ENCODE results near the gene FKBP14.

Gene FKBP14

GRCh38 chr7:29976673-29977415, 49.7 kb downstream of the FKBP14 start:
- POLR2A ChIA-PET, result no interaction called here
- H3K4me3 ChIP-seq (ENCODE audit: low read depth, low read length), result no peak overlapping the region
- CTCF ChIA-PET, result interaction anchor here (0.9 to 2.1 kb wide), 6 partner anchors 10 to 98 kb away, joined by 3 to 8 read pairs (median 5); no protein-coding TSS in a partner anchor
- DNase-seq (ENCODE audit: low read depth, low spot score), result no peak
- TF ChIP-seq CTCF (IDR thresholded peaks at IDR 0.05; ENCODE audit: insufficient read depth, low read length, missing control alignments), result no peak

- POLR2A ChIA-PET, result no interaction called here
- no peak for DNase-seq (ENCODE audit: low read depth, low spot score)
- no peak overlapping the region for H3K4me3 ChIP-seq (ENCODE audit: low read depth, low read length)
- CTCF ChIA-PET, result interaction anchor here (0.9 to 1.8 kb wide), 3 partner anchors 11 to 98 kb away, joined by 3 to 6 read pairs (median 4); no protein-coding TSS in a partner anchor
- no peak for TF ChIP-seq CTCF (IDR thresholded peaks at IDR 0.05; ENCODE audit: insufficient read depth, low read length, missing control alignments)
Observed at GRCh38 chr7:29976266-29976665, 50.2 kb downstream of the FKBP14 start.

GRCh38 chr7:29975561-29975960, 50.9 kb downstream of the FKBP14 start:
- POLR2A ChIA-PET, result no interaction called here
- TF ChIP-seq CTCF (IDR thresholded peaks at IDR 0.05; ENCODE audit: insufficient read depth, low read length, missing control alignments), result no peak
- no peak overlapping the region for H3K4me3 ChIP-seq (ENCODE audit: low read depth, low read length)
- DNase-seq (ENCODE audit: low read depth, low spot score), result no peak
- CTCF ChIA-PET, result no interaction called here

GRCh38 chr7:29974286-29974685, 52.2 kb downstream of the FKBP14 start:
- no peak for DNase-seq (ENCODE audit: low read depth, low spot score)
- no peak for TF ChIP-seq CTCF (IDR thresholded peaks at IDR 0.05; ENCODE audit: insufficient read depth, low read length, missing control alignments)
- POLR2A ChIA-PET, result no interaction called here
- CTCF ChIA-PET, result interaction anchor here (1.4 kb wide), 1 partner anchor 88 kb away, joined by 4 read pairs; no protein-coding TSS in a partner anchor
- H3K4me3 ChIP-seq (ENCODE audit: low read depth, low read length), result no peak overlapping the region

- POLR2A ChIA-PET, result no interaction called here
- no peak for TF ChIP-seq CTCF (IDR thresholded peaks at IDR 0.05; ENCODE audit: insufficient read depth, low read length, missing control alignments)
- no peak overlapping the region for H3K4me3 ChIP-seq (ENCODE audit: low read depth, low read length)
- CTCF ChIA-PET, result interaction anchor here (0.7 to 1.5 kb wide), 5 partner anchors 9 to 91 kb away, joined by 3 to 4 read pairs (median 4); no protein-coding TSS in a partner anchor
- DNase-seq (ENCODE audit: low read depth, low spot score), result no peak
Observed at GRCh38 chr7:29972315-29972669, 54.2 kb downstream of the FKBP14 start.

- CTCF ChIA-PET, result interaction anchor here (1.1 to 3.4 kb wide), 3 partner anchors 13 to 90 kb away, joined by 3 to 12 read pairs (median 4); no protein-coding TSS in a partner anchor
- no peak overlapping the region for H3K4me3 ChIP-seq (ENCODE audit: low read depth, low read length)
- DNase-seq (ENCODE audit: low read depth, low spot score), result no peak
- TF ChIP-seq CTCF (IDR thresholded peaks at IDR 0.05; ENCODE audit: insufficient read depth, low read length, missing control alignments), result no peak
- POLR2A ChIA-PET, result no interaction called here
Observed at GRCh38 chr7:29971566-29972314, 54.8 kb downstream of the FKBP14 start.

Data from AG04449 (cell line).